Tibial artery (tissue), 4 donors: ENCODE data around the gene FER.
"Not testable (repeated sequence)": the region's sequence is repeated elsewhere in the genome, so short reads cannot be mapped to it uniquely, and the experiment has no call there.

ENCODE experiments used
- DNase-seq, 2 donors: peaks; one replicate each; pipeline ENCODE4 v3.0.0-alpha.2; 2019
- H3K27ac ChIP-seq, 2 donors: fragments of 200-600 bp; sonication (generic) in 1 of 2; 1 replicate in 1 of 2; 2 replicates in 1 of 2; pipeline ENCODE4 v1.5.1; 2018 to 2019; ENCODE audit warnings: mild to moderate bottlenecking in 1 of 2
- H3K27me3 ChIP-seq, 2 donors: fragments of 200-600 bp; sonication (generic) in 1 of 2; one replicate each; pipeline versions ENCODE4 v1.5.1 to v1.6.0; 2016 to 2019
- H3K36me3 ChIP-seq, 3 donors: fragments of 200-600 bp; sonication (generic) in 2 of 3; one replicate each; pipeline ENCODE4 v1.5.1; 2016 to 2019; ENCODE audit warnings: mild to moderate bottlenecking in 2 of 3
- H3K4me1 ChIP-seq, 4 donors: fragments of 200-600 bp; sonication (generic) in 2 of 4; 1 replicate in 3 of 4; 2 replicates in 1 of 4; pipeline ENCODE4 v1.5.1; 2016 to 2019
- H3K4me3 ChIP-seq, 2 donors: fragments of 200-600 bp; sonication (generic) in 1 of 2; 1 replicate in 1 of 2; 2 replicates in 1 of 2; pipeline ENCODE4 v1.5.1; 2018 to 2019; ENCODE audit warnings: mild to moderate bottlenecking in 2 of 2
- H3K9me3 ChIP-seq, 3 donors: fragments of 200-600 bp; sonication (generic) in 1 of 3; one replicate each; pipeline ENCODE4 v1.5.1; 2016 to 2019
- intact Hi-C: fragments of 100-400 bp; cut with DNase I; formaldehyde crosslinking; loops from one replicate; pipeline ENCODE4 v1.15.0; 2023; ENCODE audit warnings: low total_unique reads
- TF ChIP-seq, protein P1 (sequence below), 2 experiments: fragments of 200-600 bp in 1 of 2; fragments of 450-650 bp in 1 of 2; IDR thresholded peaks; one replicate each; pipeline ENCODE4 v1.5.1; 2017 to 2019; ENCODE audit warnings: antibody characterized with exemption in 2 of 2, mild to moderate bottlenecking in 1 of 2, moderate library complexity in 1 of 2

Gene FER

DNA sequence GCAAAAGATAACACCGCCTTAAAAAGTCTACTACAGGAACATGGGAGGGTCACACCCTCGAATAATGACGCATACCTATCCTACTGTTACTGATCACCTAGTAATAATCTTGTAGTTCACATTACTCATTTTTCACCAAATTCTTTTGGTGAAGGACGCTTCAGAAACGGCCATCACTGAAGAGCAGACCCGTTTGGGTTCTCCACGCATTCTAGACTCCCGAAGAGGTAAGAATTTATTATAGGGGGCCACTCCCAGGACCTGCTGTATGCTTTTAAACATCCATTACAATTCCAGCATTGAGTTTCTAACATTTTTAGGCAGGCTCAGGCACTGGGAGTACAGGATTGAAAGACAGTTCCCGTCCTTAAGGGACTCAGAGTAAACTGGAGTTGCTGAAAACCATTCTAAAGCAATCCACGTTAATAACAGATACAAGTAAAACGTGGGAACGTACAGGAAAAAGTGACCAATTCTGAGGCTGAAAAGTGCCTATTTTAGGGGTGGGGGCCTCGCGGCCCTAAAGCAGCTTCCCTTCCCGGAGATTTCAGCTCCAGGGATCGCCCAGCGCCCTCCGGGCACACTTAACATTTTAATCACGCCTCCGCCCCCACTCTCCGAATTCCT, at the start of gene FER:
FER (plus strand) TSS at position 124 of the 627 bp plus-strand sequence. CDS start 50,286 bp downstream, outside the sequence.
- no peaks in the 10 kb centered on the region for H3K9me3 ChIP-seq
- intact Hi-C loops: loop anchor here (1.0 to 10.0 kb wide), 3 partner anchors 19 to 661 kb away; partner anchors contain the start of genes FBXL17 and PJA2
- TF ChIP-seq, protein P1, sequence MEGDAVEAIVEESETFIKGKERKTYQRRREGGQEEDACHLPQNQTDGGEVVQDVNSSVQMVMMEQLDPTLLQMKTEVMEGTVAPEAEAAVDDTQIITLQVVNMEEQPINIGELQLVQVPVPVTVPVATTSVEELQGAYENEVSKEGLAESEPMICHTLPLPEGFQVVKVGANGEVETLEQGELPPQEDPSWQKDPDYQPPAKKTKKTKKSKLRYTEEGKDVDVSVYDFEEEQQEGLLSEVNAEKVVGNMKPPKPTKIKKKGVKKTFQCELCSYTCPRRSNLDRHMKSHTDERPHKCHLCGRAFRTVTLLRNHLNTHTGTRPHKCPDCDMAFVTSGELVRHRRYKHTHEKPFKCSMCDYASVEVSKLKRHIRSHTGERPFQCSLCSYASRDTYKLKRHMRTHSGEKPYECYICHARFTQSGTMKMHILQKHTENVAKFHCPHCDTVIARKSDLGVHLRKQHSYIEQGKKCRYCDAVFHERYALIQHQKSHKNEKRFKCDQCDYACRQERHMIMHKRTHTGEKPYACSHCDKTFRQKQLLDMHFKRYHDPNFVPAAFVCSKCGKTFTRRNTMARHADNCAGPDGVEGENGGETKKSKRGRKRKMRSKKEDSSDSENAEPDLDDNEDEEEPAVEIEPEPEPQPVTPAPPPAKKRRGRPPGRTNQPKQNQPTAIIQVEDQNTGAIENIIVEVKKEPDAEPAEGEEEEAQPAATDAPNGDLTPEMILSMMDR (IDR thresholded peaks at IDR 0.05): no peak
- H3K4me3 ChIP-seq: peak within 1 kb of the TSS; percentile 86
- peaks cover 0 to 41% (median 3%) of the 10 kb centered on the region in 4 donors for H3K4me1 ChIP-seq
- H3K36me3 ChIP-seq: no peaks in the 10 kb centered on the region
- H3K27ac ChIP-seq: peak within 1 kb of the TSS; percentile 97 to 99
- no peaks in the 10 kb centered on the region for H3K27me3 ChIP-seq
- DNase-seq: peak in 1 of 2 donors; percentile 26

DNA sequence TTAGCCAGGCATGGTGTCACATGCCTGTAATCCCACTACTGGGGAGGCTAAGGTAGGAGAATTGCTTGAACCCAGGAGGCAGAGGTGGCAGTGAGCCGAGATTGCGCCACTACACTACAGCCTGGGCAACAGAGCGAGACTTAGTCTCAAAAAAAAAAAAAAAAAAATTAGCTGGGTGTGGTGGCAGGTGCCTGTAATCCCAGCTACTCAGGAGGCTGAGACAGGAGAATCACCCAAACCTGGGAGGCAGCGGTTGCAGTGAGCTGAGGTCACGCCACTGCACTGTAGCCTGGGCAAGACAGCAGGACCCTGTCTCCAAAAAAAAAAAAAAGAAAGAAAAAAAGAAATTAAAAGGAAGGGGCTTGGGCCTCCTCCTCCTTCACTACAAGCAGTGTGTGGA, 47.3 kb upstream of the FER start:
- H3K4me3 ChIP-seq, H3K36me3 ChIP-seq, H3K27me3 ChIP-seq, intact Hi-C loops, H3K9me3 ChIP-seq, H3K4me1 ChIP-seq, H3K27ac ChIP-seq, DNase-seq: not testable (repeated sequence)

DNA sequence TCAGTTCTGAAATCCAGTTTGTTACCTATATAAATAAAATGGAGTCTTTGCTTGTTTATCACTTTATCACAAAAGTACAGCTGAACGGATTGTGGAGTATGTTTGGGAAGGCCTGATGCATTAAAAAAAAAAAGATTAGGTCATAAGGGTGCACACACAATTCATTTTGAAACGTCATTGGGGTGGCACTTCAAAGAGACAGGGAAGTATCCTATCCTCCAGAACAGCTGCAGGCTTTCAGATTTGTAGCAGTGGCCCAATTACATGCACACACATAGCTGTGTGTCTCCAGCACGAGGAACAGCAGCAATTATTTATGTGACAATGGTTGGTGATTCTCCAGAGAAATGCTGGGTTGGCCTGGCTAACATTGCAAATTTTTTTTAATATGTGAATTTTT, 46.8 kb upstream of the FER start:
- no peak overlapping the region for H3K27ac ChIP-seq
- DNase-seq: no peak
- no peak overlapping the region for H3K4me3 ChIP-seq
- H3K36me3 ChIP-seq: no peaks in the 10 kb centered on the region
- no peaks in the 10 kb centered on the region for H3K4me1 ChIP-seq
- intact Hi-C loops: no loop called here
- no peaks in the 10 kb centered on the region for H3K9me3 ChIP-seq
- H3K27me3 ChIP-seq: no peaks in the 10 kb centered on the region
- TF ChIP-seq, protein P1 (IDR thresholded peaks at IDR 0.05): no peak

DNA sequence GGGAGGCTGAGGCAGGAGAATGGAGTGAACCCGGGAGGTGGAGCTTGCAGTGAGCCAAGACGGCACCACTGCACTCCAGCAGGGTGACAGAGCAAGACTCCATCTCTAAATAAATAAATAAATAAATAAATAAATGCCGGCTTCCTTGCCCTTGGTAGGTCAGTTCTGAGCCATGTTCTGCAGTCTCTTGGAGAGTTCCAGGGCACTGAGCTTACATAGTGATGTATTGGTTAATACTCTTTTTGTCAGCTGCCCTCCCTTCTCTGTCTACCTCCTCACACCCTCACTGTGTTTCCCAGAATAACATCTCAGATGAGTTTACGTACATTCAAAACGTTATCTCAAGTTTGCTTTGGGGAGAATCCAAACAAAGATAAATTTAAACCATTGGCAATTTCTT, 45.2 kb upstream of the FER start:
- Histone ChIP-seq H3K4me3 (no peak overlapping the region), H3K27ac (no peak overlapping the region), H3K9me3 (no peaks in the 10 kb centered on the region), H3K27me3 (no peaks in the 10 kb centered on the region), H3K36me3 (no peaks in the 10 kb centered on the region), H3K4me1 (no peaks in the 10 kb centered on the region)
- intact Hi-C loops: no loop called here
- TF ChIP-seq, protein P1 (IDR thresholded peaks at IDR 0.05): no peak
- DNase-seq: no peak

DNA sequence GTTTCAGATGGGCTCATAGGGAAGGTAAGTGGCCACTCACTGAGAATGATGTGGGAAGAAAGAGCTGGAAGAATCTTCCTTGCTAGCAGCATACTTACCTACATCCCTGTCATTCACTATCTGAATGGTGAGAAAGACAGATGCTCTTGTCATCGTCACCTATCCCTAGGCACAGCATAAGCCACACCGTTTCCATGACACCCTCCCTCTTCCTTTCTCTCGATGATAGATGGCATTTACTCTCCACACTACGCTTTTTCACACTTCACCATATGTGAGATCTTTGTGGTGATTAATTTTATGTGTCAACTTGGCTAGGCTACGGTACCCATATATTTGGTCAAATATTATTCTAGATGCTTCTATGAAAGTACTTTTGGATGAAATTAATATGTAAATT, 44.4 kb upstream of the FER start:
- Histone ChIP-seq H3K4me3 (no peak overlapping the region), H3K9me3 (no peaks in the 10 kb centered on the region), H3K27me3 (no peaks in the 10 kb centered on the region), H3K36me3 (no peaks in the 10 kb centered on the region), H3K4me1 (no peaks in the 10 kb centered on the region), H3K27ac (no peak overlapping the region)
- TF ChIP-seq, protein P1 (IDR thresholded peaks at IDR 0.05): no peak
- intact Hi-C loops: no loop called here
- DNase-seq: no peak

DNA sequence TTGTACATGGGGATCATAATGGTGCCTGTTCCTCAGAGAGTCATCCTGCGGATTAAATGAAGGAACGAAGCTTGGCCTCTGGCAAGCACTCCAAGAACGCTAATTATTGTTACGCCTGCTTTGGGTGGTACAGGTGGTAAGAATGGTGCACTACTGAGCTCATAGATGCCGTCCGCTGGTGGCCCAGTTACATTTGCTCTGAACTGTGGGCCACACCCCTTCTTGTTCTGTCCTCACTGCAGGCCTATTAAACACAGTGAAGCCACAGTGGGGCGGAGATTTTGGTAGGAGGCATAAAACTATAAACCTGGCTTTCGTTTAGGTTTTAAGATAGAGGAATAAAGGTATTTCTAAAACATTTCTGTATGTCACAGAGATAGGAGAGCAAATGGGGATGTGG, 40.6 kb upstream of the FER start:
- no peaks in the 10 kb centered on the region for H3K27me3 ChIP-seq

More for the DNA sequence above, 40.6 kb upstream of the FER start:
- DNase-seq: no peak
- Histone ChIP-seq H3K27ac (no peak overlapping the region), H3K36me3 (no peaks in the 10 kb centered on the region), H3K4me3 (no peak overlapping the region), H3K4me1 (peaks cover 0 to 8% (median 0%) of the 10 kb centered on the region in 4 donors), H3K9me3 (no peaks in the 10 kb centered on the region)
- TF ChIP-seq, protein P1 (IDR thresholded peaks at IDR 0.05): no peak
- intact Hi-C loops: no loop called here
